ENCODE results near the gene FGFRL1. TPM values are rescaled to one million over a fixed set of nuclear protein-coding genes. Genes with fewer than 3 reads are reported as not detected.
A peak's percentile ranks its signal among the peaks of the same experiment; 100 is the strongest.

The FGFRL1 gene
- total RNA-seq, 1 experiment from 2014 or later, result 102 TPM

DNA sequence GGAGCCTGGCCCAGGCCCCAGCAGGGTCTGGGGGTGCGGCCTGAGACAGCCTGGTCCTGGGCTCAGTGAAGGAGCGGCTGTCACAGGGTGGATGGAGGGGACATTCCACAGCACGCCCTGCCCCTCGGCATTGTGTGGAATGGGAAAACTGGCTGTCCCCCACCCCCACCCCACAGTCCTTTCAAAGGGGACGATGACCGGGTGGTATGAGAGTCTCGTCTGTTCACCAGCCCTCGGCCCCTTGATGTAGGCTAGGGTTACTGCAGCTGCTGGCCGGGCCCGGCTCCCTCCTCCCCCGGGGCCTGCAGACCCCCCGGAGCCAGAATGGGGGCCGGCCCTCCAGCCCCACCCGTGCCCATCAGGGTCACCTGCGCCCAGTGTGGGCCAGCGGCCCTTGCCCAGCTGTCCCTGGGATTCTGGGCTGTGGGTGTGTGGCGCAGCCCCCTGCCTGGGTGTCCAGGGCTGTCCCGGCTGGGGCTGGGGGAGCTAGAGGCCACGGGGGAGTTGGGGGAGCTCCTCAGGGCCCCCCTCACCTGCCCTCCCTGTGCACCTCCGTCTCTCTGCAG lies 11.7 kb downstream of the FGFRL1 start:
- DNase-seq (ENCODE audit: low spot score), result no peak

- no peak for DNase-seq (ENCODE audit: low spot score)
Observed at GRCh38 chr4:1023895-1024740, 12.7 kb downstream of the FGFRL1 start.

GRCh38 chr4:1024882-1025545 lies 13.6 kb downstream of the FGFRL1 start:
- no peak for DNase-seq (ENCODE audit: low spot score)

DNA sequence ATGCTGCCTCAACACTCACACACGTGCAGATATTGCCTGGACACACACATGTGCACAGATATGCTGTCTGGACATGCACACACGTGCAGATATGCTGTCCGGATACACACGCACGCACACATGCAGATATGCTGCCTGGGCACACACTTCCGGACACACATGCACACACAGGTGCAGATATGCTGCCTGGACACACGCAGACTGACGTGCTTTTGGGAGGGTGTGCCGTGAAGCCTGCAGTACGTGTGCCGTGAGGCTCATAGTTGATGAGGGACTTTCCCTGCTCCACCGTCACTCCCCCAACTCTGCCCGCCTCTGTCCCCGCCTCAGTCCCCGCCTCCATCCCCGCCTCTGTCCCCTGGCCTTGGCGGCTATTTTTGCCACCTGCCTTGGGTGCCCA lies 14.7 kb downstream of the FGFRL1 start:
- DNase-seq (ENCODE audit: low spot score), result peak; percentile 45

GRCh38 chr4:1027219-1027914 lies 15.9 kb downstream of the FGFRL1 start:
- no peak for DNase-seq (ENCODE audit: low spot score)

DNA sequence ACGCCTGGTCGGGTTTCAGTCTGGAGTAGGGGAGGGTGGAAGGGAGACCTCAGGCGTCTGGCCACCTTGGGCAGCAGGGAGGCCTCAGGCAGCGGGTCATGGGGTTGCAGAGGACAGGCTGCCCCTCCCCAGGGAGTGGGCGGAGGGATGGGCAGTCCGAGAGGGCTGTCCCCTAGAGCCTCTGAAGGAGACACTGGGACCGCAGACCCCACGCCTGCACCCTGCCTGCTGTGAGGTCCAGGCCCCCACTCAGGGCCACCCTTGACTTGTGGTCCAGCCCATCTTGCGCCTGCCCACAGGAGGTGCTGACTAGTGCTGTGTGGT lies 16.5 kb downstream of the FGFRL1 start:
- no peak for DNase-seq (ENCODE audit: low spot score)

DNA sequence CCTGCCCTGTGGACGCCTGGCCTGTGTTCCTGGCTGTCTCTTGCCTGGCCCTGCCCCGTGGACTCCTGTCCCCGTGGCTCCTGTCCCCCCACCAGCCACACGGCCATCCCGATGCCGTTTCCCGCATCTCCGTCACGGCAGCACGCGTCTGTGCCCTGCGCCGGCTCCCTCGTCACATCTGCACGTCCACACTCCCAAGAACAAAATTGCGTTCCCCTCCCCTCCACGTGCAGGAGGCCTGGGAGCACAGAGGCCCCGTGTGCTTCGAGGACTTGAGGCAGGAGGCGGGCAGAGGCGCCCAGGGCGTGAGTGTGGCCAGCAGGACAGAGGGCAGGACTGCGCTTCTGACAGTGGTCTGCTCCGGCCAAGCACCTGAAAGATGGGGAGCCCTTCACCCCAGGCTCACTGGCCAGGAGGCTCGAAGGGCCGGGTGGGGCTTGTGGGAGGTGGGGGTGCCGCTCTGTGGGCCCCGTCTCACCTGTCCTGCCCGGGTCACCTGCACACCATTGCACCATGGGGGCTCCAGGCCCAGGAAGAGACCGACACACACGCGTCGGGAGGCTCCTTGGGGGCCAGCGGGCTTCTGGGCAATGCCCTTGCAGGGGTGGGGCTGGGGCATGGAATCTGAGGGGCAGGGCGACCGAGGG lies 17.3 kb downstream of the FGFRL1 start:
- DNase-seq (ENCODE audit: low spot score), result no peak

DNA sequence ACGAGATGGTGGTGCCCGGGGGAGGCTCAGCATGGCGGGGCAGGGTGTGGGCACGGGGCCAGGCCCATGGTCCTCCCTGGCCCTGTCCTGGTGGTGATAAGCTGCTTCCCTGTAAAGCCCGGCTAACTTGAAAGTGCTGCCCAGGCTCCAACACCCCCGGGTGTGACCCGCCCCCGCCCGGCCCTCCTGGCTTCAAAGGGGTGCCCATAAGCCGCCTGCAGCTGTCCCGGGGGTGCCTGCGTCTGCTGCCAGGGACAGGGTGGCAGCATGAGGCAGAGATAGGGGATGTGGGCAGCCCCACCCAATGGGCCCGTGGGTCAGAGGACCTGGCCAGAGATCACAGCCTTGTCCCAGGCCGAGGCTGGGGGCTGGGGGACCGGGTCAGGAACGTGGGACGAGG lies 18.1 kb downstream of the FGFRL1 start:
- no peak for DNase-seq (ENCODE audit: low spot score)

GRCh38 chr4:1030031-1030430 lies 18.6 kb downstream of the FGFRL1 start:
- DNase-seq (ENCODE audit: low spot score), result no peak

- no peak for DNase-seq (ENCODE audit: low spot score)
Observed at GRCh38 chr4:1030559-1030958, 19.1 kb downstream of the FGFRL1 start.

- no peak for DNase-seq (ENCODE audit: low spot score)
Observed at GRCh38 chr4:1031346-1031745, 19.9 kb downstream of the FGFRL1 start.

DNA sequence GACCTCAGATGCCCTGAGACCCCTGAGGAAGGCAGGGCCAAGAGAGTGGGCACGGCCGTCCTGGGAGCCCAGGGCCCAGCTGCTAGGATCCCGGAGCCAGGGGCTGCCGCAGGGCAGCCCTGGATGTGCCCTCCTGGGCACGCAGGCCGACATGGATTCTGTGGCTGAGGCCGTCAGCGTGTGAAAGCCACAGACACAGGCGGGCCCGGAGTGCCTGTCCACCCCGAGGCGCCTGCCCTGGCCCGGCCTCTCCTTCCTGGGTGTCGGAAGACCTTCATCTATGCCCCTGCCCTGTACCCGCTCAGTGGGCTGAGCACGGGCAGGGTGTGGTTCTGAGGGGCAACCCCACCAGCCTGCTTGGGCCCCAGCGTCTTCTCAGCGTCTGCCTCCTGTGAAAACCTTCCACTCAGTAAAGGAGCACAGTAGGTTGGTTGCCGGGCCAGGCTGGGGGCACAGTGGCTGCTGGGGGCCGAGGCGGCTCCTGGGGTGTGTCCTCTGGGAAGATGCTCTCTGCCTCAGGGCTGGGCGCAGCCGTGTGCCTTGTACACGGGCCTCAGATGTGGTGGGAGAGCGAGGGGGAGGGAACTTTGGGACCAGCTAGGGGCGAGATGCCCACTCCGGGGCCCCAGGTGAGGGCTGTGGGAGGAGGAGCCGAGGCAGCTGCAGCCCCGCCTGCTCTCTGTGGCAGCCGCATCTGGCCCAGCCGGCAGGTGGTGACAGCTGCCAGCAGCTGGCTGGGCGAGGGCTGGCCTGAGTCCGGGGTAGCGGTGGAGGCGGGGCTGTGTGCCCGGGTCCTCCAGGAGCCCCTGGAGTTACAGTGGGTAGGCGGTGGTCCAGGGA lies 20.8 kb downstream of the FGFRL1 start:
- DNase-seq (ENCODE audit: low spot score), result no peak

GRCh38 chr4:1032861-1033260 lies 21.4 kb downstream of the FGFRL1 start:
- DNase-seq (ENCODE audit: low spot score), result no peak

DNA sequence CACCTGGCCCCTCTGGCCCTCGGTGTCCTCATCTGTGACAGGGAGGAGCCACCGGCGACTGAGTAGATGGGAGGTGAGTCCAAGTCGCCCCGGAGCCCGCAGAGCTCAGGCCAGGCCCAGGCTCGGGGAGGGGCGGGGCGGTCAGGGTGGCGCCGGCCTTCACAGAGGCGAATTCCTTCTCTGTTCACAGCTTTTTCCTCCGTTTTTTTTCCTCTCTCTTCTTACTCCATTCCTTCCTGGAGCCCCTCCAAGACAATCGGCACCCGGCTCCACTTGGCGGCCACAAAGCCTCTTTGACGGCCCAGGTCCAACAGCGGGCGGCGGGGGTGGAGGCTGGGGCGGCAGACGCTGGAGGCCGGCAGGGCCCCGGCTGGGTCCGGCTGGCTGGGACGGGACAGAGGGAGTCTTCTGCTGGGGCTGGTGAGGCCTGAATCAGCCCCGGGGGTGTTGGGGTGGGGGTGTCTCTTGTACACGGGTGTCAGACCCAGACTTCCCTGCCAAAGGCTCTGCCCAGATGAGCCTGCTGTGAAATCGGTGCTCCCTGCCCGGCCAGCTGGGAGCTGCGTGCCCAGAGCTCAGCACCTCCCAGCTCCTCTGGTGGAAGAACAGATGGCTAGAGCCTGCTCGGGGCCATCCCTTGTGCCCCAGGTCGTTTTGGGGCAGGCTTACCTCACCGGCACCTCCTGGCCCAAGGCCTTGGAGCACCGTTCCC lies 22.6 kb downstream of the FGFRL1 start:
- peak; percentile 52 for DNase-seq (ENCODE audit: low spot score)

GRCh38 chr4:1035510-1035909 lies 24.1 kb downstream of the FGFRL1 start:
- DNase-seq (ENCODE audit: low spot score), result no peak

DNA sequence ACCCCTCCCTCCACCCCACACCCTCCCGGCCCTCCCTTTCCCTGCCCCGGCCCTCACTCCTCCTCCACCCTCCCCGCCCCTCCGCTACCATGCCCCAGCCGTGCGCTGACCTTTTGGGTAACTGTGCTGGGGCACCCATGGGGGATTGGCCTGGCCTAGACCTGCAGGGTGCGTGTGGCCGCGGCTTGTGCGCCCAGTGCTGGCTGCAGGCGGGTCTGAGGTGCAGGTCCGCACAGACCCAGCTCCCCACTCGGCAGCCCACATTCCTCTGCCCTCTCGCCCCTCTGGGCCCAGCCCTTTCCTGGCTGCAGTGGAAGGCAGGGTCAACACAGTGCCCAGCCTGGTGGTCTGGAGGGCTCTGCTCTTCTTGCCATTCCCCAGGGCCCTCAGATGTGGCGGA lies 24.7 kb downstream of the FGFRL1 start:
- DNase-seq (ENCODE audit: low spot score), result no peak

GRCh38 chr4:1036976-1037810 lies 25.8 kb downstream of the FGFRL1 start:
- DNase-seq (ENCODE audit: low spot score), result no peak

- DNase-seq (ENCODE audit: low spot score), result no peak
Observed at GRCh38 chr4:1038948-1039492, 27.6 kb downstream of the FGFRL1 start.
